Fibroblast of skin of right quadriceps (primary cell): ENCODE results near the gene GPR160.

Source experiments
- DNase-seq: peaks from one replicate; pipeline ENCODE4 v3.0.0-alpha.2; 2013

GPR160 gene

GRCh38 chr3:170128259-170128976, 90.6 kb downstream of the GPR160 start:
- no peak for DNase-seq

GRCh38 chr3:170128977-170129431, 91.2 kb downstream of the GPR160 start:
- peak; percentile 10 for DNase-seq

- no peak for DNase-seq
These were observed 92.7 kb downstream of the GPR160 start for GRCh38 chr3:170130532-170130931.

GRCh38 chr3:170132335-170132734, 94.5 kb downstream of the GPR160 start:
- DNase-seq, result no peak
